B cell (primary cell): Measurements from ENCODE around the gene CARD8. TPM values are rescaled to one million over a fixed set of nuclear protein-coding genes. Genes with fewer than 3 reads are reported as not detected.

Experiments
- ATAC-seq: fragments of 200-7000 bp; cut with Tn5 transposase; one replicate; pipeline ENCODE4 v1.10.0; 2021; ENCODE audit warnings: low read depth, mild to moderate bottlenecking, moderate number of reproducible peaks, moderate library complexity
- CTCF ChIA-PET: fragments of 350-600 bp; sonication (Branson Sonifier 250); formaldehyde crosslinking; loops from one replicate; lab custom pipeline; 2021; ENCODE audit warnings: antibody characterized with exemption, inconsistent platforms; lab: Charles Lee
- POLR2A ChIA-PET: fragments of 350-600 bp; sonication (Branson Sonifier 250); formaldehyde crosslinking; loops from one replicate; lab custom pipeline; 2021; ENCODE audit warnings: antibody characterized with exemption; lab: Charles Lee
- DNase-seq: peaks from one replicate; pipeline ENCODE4 v3.0.0; 2013
- H2AFZ ChIP-seq: 2 replicates; pipeline ENCODE4 v1.6.1; 2012; ENCODE audit warnings: mild to moderate bottlenecking, low read depth, low read length; ENCODE audit not compliant: insufficient read depth, poor library complexity, severe bottlenecking
- H3K27ac ChIP-seq, 2 donors: 1 replicate in 1 of 2; 2 replicates in 1 of 2; pipeline ENCODE4 v1.5.1; 2012 to 2013; ENCODE audit warnings: low read length in 2 of 2, mild to moderate bottlenecking in 2 of 2, moderate library complexity in 1 of 2
- H3K27me3 ChIP-seq, 4 experiments: fragments of 200-600 bp in 1 of 4; sonication (generic) in 1 of 4; replicated peaks in 1 of 4; 1 replicate in 2 of 4; 2 replicates in 2 of 4; pipeline versions ENCODE4 v1.6.1 to v1.7.0; 2013 to 2016; ENCODE audit warnings: low read length in 3 of 4, mild to moderate bottlenecking in 2 of 4, mixed read lengths in 1 of 4, moderate library complexity in 1 of 4; ENCODE audit not compliant: insufficient read depth in 4 of 4, control insufficient read depth in 3 of 4; ENCODE audit errors: control extremely low read depth in 1 of 4
- H3K36me3 ChIP-seq, 2 experiments: replicated peaks in 1 of 2; 1 replicate in 1 of 2; 2 replicates in 1 of 2; pipeline versions ENCODE4 v1.6.1 to v1.7.1; 2013; ENCODE audit warnings: low read length in 1 of 2; ENCODE audit not compliant: insufficient read depth in 2 of 2, control insufficient read depth in 1 of 2; ENCODE audit errors: control extremely low read depth in 1 of 2, extremely low read depth in 1 of 2
- H3K4me1 ChIP-seq, 2 donors: fragments of 200-600 bp in 1 of 2; sonication (generic) in 1 of 2; 1 replicate in 1 of 2; 2 replicates in 1 of 2; pipeline versions ENCODE4 v1.5.1 to v1.6.1; 2013 to 2017; ENCODE audit warnings: low read length in 2 of 2; ENCODE audit not compliant: control insufficient read depth in 2 of 2, insufficient read depth in 2 of 2
- H3K4me2 ChIP-seq: replicated peaks from 2 replicates; pipeline ENCODE3; 2012; ENCODE audit warnings: mild to moderate bottlenecking, low read depth, low read length; ENCODE audit not compliant: poor library complexity, severe bottlenecking
- H3K4me3 ChIP-seq, 5 experiments: fragments of 200-600 bp in 1 of 5; sonication (generic) in 1 of 5; 1 replicate in 3 of 5; 2 replicates in 2 of 5; pipeline versions ENCODE4 v1.5.1 to v1.7.0; 2011 to 2016; ENCODE audit warnings: low read length in 4 of 5, mild to moderate bottlenecking in 4 of 5, low read depth in 2 of 5, control low read depth in 1 of 5, moderate library complexity in 1 of 5; ENCODE audit not compliant: insufficient read depth in 1 of 5; ENCODE audit errors: control extremely low read depth in 1 of 5, extremely low read depth in 1 of 5
- H3K79me2 ChIP-seq: fragments of 200-600 bp; sonication (generic); one replicate; pipeline ENCODE4 v1.6.0; 2016; ENCODE audit warnings: low read length; ENCODE audit not compliant: control insufficient read depth, insufficient read depth
- H3K9ac ChIP-seq: fragments of 200-600 bp; sonication (generic); 2 replicates; pipeline ENCODE4 v1.6.1; 2017; ENCODE audit warnings: mild to moderate bottlenecking, low read length, moderate library complexity
- H3K9me3 ChIP-seq, 3 donors: one replicate each; pipeline versions ENCODE4 v1.6.1 to v1.7.1; 2013; ENCODE audit warnings: low read length in 2 of 3; ENCODE audit not compliant: control insufficient read depth in 2 of 3, insufficient read depth in 1 of 3; ENCODE audit errors: control extremely low read depth in 1 of 3
- H4K20me1 ChIP-seq: 2 replicates; pipeline ENCODE4 v1.6.0; 2012; ENCODE audit warnings: mild to moderate bottlenecking, low read length; ENCODE audit not compliant: insufficient read depth, control insufficient read depth, poor library complexity, severe bottlenecking
- H3K27ac Mint-ChIP-seq: one replicate; pipeline ENCODE4 v1.8.0; 2021; ENCODE audit warnings: mixed read lengths
- H3K27me3 Mint-ChIP-seq: one replicate; pipeline ENCODE4 v1.8.0; 2021; ENCODE audit warnings: mixed read lengths
- H3K4me1 Mint-ChIP-seq: one replicate; pipeline ENCODE4 v1.8.0; 2021; ENCODE audit warnings: mixed read lengths
- H3K4me3 Mint-ChIP-seq: one replicate; pipeline ENCODE4 v1.8.0; 2021; ENCODE audit warnings: mixed read lengths
- H3K9me3 Mint-ChIP-seq: one replicate; pipeline ENCODE4 v1.8.0; 2022; ENCODE audit warnings: mixed read lengths; ENCODE audit not compliant: insufficient read depth
- EZH2 ChIP-seq: IDR thresholded peaks from 2 replicates; pipeline ENCODE4 v1.6.1; 2012; ENCODE audit warnings: borderline replicate concordance, low read depth, mild to moderate bottlenecking, moderate library complexity, low read length; ENCODE audit not compliant: insufficient read depth, poor library complexity, severe bottlenecking
- WGBS: methylation state at CpG from one replicate; pipeline ENCODE4 v1.1.5; 2013; ENCODE audit warnings: missing lambda C conversion rate; ENCODE audit not compliant: insufficient coverage; 5-methylcytosine and 5-hydroxymethylcytosine counted together
- intact Hi-C: fragments of 100-400 bp; cut with micrococcal nuclease; formaldehyde crosslinking; loops from one replicate; pipeline ENCODE4 v1.10.0; 2022
- polyA plus RNA-seq: library from polyadenylated mRNA; depleted of rRNA; stranded (reverse); fragments of >200 nt; gene quantifications from 2 replicates; pipeline ENCODE4 v1.2.3, GENCODE V29; 2012
- total RNA-seq, 2 donors: library from RNA; stranded (reverse); fragments of 120-200 nt in 1 of 2; gene quantifications; 1 replicate in 1 of 2; 2 replicates in 1 of 2; pipeline versions ENCODE4 v1.2.3 to v1.2.4, GENCODE V29; 2013 to 2022
- TF ChIP-seq, protein P1 (sequence below): fragments of 200-600 bp; IDR thresholded peaks from one replicate; pipeline ENCODE4 v1.8.0; 2022; ENCODE audit warnings: antibody characterized with exemption, mild to moderate bottlenecking

Gene CARD8
- total and polyA plus RNA-seq, 2 donors (not counting 1 experiment from before 2014, with no cell fraction given), result 92.0 to 161 TPM

DNA sequence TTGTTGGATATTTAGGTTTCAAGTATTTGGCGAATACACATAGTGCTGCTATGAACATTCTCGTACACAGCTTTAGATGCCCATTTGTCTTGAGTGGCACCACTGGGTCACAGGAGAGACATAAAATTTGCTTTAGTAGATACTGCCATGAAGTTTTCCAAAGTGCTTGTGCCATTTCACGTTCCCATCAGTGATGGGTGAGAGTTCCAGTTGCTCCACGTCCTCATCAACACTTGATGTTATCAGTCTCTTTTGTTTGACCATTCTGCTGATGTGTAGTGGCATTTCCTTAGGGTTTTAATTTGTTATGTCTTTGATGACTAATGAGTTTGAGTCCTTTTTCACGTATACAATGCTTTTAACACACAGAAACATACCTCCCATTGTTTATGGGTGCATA lies 74.2 kb downstream of the CARD8 start:
- DNase-seq (no peak), ATAC-seq (no peak)
- Histone ChIP-seq H4K20me1 (no peaks in the 10 kb centered on the region), H3K9me3 (peaks cover 0 to 11% (median 8%) of the 10 kb centered on the region in 3 donors), H3K9ac (no peak overlapping the region), H3K4me1 (peaks cover 14 to 17% of the 10 kb centered on the region in 2 donors), H3K36me3 (peaks cover 1 to 2% of the 10 kb centered on the region in 2 experiments), H3K27me3 (no peaks in the 10 kb centered on the region), H3K27ac (no peak overlapping the region), H3K4me2 (no peak overlapping the region), H3K4me3 (no peak overlapping the region), H2AFZ (no peak overlapping the region), H3K79me2 (peaks cover 3% of the 10 kb centered on the region)
- WGBS, result 100% methylated on average over 2 of the region's 5 CpGs
- no peaks in the 10 kb centered on the region for H3K27me3 Mint-ChIP-seq
- no peak overlapping the region for H3K27ac Mint-ChIP-seq
- intact Hi-C loops, result no loop called here
- no peak overlapping the region for H3K4me3 Mint-ChIP-seq
- ChIA-PET CTCF (no interaction called here), POLR2A (no interaction called here)
- peaks cover 7% of the 10 kb centered on the region for H3K9me3 Mint-ChIP-seq
- H3K4me1 Mint-ChIP-seq, result peaks cover 16% of the 10 kb centered on the region
- TF ChIP-seq, protein P1, sequence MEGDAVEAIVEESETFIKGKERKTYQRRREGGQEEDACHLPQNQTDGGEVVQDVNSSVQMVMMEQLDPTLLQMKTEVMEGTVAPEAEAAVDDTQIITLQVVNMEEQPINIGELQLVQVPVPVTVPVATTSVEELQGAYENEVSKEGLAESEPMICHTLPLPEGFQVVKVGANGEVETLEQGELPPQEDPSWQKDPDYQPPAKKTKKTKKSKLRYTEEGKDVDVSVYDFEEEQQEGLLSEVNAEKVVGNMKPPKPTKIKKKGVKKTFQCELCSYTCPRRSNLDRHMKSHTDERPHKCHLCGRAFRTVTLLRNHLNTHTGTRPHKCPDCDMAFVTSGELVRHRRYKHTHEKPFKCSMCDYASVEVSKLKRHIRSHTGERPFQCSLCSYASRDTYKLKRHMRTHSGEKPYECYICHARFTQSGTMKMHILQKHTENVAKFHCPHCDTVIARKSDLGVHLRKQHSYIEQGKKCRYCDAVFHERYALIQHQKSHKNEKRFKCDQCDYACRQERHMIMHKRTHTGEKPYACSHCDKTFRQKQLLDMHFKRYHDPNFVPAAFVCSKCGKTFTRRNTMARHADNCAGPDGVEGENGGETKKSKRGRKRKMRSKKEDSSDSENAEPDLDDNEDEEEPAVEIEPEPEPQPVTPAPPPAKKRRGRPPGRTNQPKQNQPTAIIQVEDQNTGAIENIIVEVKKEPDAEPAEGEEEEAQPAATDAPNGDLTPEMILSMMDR, result no peak
- no peak for TF ChIP-seq EZH2

DNA sequence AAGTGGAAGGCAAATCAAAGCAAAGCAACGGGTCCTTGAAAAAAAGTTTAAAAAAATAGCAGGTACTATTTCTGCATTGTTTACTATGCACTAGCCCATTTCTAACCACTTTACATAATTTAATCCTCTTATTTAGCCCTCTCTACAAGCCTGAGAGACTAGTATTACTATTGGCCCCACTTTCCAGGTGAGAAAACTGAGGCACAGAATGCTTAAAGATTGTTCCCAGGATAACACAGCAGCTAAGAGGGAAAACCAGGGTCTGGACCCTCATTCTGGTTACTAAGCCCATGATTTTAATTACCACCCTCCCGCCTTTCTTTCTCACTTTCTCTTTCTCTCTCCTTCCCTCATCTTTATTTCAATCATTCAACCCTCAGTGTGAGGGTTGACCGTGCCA lies 79.5 kb downstream of the CARD8 start:
- no peak overlapping the region for H2AFZ ChIP-seq
- intact Hi-C loops, result no loop called here
- peaks cover 4 to 15% of the 10 kb centered on the region in 2 experiments for H3K36me3 ChIP-seq
- H3K27ac Mint-ChIP-seq, result no peak overlapping the region
- CTCF ChIA-PET, result no interaction called here
- H3K4me1 Mint-ChIP-seq, result peaks cover 6% of the 10 kb centered on the region
- ATAC-seq (no peak), DNase-seq (no peak)
- peaks cover 6% of the 10 kb centered on the region for H4K20me1 ChIP-seq
- H3K4me2 ChIP-seq, result no peak overlapping the region
- no peak overlapping the region for H3K9ac ChIP-seq
- TF ChIP-seq, protein P1, result no peak
- no peak for TF ChIP-seq EZH2
- H3K27me3 Mint-ChIP-seq, result no peaks in the 10 kb centered on the region
- H3K27me3 ChIP-seq, result no peaks in the 10 kb centered on the region
- no peak overlapping the region for H3K27ac ChIP-seq
- POLR2A ChIA-PET, result no interaction called here
- H3K79me2 ChIP-seq, result peaks cover 18% of the 10 kb centered on the region
- WGBS, result no CpG with 5 or more reads among the region's 3 CpGs
- peaks cover 0 to 4% (median 0%) of the 10 kb centered on the region in 3 donors for H3K9me3 ChIP-seq
- H3K9me3 Mint-ChIP-seq, result peaks cover 1% of the 10 kb centered on the region
- no peak overlapping the region for H3K4me3 ChIP-seq
- H3K4me1 ChIP-seq, result peaks cover 2 to 3% of the 10 kb centered on the region in 2 donors
- no peak overlapping the region for H3K4me3 Mint-ChIP-seq
